WTC11 (cell line): ENCODE measurements around the gene SPATA25.

ENCODE experiments used
- FOXP1 ChIP-seq: sonication (generic); formaldehyde crosslinking; IDR thresholded peaks from 2 replicates; pipeline ENCODE4 v1.8.0; 2022; ENCODE audit warnings: missing genetic modification reagents, mild to moderate bottlenecking, moderate library complexity, borderline replicate concordance
- GRHL2 ChIP-seq: fragments of 250-450 bp; sonication (Bioruptor Pico); IDR thresholded peaks from 2 replicates; pipeline ENCODE4 v1.8.0; 2022; ENCODE audit warnings: mild to moderate bottlenecking, moderate library complexity; ENCODE audit not compliant: insufficient replicate concordance, severe bottlenecking
- JUN ChIP-seq: sonication (generic); formaldehyde crosslinking; IDR thresholded peaks from 2 replicates; pipeline ENCODE4 v1.8.0; 2023; ENCODE audit warnings: mild to moderate bottlenecking, missing genetic modification reagents
- TEAD1 ChIP-seq: sonication (generic); formaldehyde crosslinking; IDR thresholded peaks from 2 replicates; pipeline ENCODE4 v1.8.0; 2022; ENCODE audit warnings: mild to moderate bottlenecking, missing genetic modification reagents
- TEAD4 ChIP-seq: sonication (generic); formaldehyde crosslinking; IDR thresholded peaks from 2 replicates; pipeline ENCODE4 v1.8.0; 2022; ENCODE audit warnings: mild to moderate bottlenecking, missing genetic modification reagents
- TF ChIP-seq, protein P1 (sequence below): sonication (generic); formaldehyde crosslinking; IDR thresholded peaks from 2 replicates; pipeline ENCODE4 v1.8.1; 2022; ENCODE audit warnings: low read depth, missing genetic modification reagents, borderline replicate concordance
- TF ChIP-seq, protein P2 (sequence below): fragments of 200-600 bp; IDR thresholded peaks from 2 replicates; pipeline ENCODE4 v1.8.0; 2022; ENCODE audit warnings: antibody characterized with exemption
- TF ChIP-seq, protein P3 (sequence below): sonication (generic); formaldehyde crosslinking; IDR thresholded peaks from 2 replicates; pipeline ENCODE4 v1.8.1; 2022; ENCODE audit warnings: low read depth, mild to moderate bottlenecking, moderate library complexity, missing genetic modification reagents, borderline replicate concordance
- TF ChIP-seq, protein P4 (sequence below): sonication (generic); formaldehyde crosslinking; IDR thresholded peaks from 2 replicates; pipeline ENCODE4 v1.8.1; 2023; ENCODE audit warnings: mild to moderate bottlenecking, missing genetic modification reagents

DNA sequence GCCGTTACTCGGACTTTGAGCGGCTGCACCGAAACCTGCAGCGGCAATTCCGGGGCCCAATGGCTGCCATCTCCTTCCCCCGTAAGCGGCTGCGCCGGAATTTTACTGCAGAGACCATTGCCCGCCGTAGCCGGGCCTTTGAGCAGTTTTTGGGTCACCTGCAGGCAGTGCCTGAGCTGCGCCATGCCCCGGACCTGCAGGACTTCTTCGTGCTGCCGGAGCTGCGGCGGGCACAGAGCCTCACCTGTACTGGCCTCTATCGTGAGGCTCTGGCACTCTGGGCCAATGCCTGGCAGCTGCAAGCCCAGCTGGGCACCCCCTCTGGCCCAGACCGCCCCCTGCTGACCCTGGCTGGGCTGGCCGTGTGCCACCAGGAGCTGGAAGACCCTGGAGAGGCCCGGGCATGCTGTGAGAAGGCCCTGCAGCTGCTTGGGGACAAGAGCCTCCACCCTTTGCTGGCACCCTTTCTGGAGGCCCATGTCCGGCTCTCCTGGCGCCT lies 46.7 kb downstream of the SPATA25 start:
- TF ChIP-seq, protein P1, sequence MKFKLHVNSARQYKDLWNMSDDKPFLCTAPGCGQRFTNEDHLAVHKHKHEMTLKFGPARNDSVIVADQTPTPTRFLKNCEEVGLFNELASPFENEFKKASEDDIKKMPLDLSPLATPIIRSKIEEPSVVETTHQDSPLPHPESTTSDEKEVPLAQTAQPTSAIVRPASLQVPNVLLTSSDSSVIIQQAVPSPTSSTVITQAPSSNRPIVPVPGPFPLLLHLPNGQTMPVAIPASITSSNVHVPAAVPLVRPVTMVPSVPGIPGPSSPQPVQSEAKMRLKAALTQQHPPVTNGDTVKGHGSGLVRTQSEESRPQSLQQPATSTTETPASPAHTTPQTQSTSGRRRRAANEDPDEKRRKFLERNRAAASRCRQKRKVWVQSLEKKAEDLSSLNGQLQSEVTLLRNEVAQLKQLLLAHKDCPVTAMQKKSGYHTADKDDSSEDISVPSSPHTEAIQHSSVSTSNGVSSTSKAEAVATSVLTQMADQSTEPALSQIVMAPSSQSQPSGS = no peak
- TF ChIP-seq, protein P2, sequence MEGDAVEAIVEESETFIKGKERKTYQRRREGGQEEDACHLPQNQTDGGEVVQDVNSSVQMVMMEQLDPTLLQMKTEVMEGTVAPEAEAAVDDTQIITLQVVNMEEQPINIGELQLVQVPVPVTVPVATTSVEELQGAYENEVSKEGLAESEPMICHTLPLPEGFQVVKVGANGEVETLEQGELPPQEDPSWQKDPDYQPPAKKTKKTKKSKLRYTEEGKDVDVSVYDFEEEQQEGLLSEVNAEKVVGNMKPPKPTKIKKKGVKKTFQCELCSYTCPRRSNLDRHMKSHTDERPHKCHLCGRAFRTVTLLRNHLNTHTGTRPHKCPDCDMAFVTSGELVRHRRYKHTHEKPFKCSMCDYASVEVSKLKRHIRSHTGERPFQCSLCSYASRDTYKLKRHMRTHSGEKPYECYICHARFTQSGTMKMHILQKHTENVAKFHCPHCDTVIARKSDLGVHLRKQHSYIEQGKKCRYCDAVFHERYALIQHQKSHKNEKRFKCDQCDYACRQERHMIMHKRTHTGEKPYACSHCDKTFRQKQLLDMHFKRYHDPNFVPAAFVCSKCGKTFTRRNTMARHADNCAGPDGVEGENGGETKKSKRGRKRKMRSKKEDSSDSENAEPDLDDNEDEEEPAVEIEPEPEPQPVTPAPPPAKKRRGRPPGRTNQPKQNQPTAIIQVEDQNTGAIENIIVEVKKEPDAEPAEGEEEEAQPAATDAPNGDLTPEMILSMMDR = no peak
- TF ChIP-seq GRHL2 (no peak), FOXP1 (no peak), JUN (CRISPR knock-in tag) (no peak), TEAD4 (CRISPR knock-in tag) (no peak), TEAD1 (CRISPR knock-in tag) (no peak)
- TF ChIP-seq, protein P3, sequence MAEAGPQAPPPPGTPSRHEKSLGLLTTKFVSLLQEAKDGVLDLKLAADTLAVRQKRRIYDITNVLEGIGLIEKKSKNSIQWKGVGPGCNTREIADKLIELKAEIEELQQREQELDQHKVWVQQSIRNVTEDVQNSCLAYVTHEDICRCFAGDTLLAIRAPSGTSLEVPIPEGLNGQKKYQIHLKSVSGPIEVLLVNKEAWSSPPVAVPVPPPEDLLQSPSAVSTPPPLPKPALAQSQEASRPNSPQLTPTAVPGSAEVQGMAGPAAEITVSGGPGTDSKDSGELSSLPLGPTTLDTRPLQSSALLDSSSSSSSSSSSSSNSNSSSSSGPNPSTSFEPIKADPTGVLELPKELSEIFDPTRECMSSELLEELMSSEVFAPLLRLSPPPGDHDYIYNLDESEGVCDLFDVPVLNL = no peak
- TF ChIP-seq, protein P4, sequence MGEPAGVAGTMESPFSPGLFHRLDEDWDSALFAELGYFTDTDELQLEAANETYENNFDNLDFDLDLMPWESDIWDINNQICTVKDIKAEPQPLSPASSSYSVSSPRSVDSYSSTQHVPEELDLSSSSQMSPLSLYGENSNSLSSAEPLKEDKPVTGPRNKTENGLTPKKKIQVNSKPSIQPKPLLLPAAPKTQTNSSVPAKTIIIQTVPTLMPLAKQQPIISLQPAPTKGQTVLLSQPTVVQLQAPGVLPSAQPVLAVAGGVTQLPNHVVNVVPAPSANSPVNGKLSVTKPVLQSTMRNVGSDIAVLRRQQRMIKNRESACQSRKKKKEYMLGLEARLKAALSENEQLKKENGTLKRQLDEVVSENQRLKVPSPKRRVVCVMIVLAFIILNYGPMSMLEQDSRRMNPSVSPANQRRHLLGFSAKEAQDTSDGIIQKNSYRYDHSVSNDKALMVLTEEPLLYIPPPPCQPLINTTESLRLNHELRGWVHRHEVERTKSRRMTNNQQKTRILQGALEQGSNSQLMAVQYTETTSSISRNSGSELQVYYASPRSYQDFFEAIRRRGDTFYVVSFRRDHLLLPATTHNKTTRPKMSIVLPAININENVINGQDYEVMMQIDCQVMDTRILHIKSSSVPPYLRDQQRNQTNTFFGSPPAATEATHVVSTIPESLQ (CRISPR knock-in tag) = no peak
